ENCODE data around the gene NOVA1.

Gene NOVA1

GRCh38 chr14:26415618-26416123 lies 182.2 kb downstream of the NOVA1 start:
- Histone ChIP-seq H3K36me3 (ENCODE audit: control insufficient read depth, low read length) (no peaks in the 10 kb centered on the region), H3K27me3 (ENCODE audit: control insufficient read depth, low read length) (no peaks in the 10 kb centered on the region), H3K27ac (ENCODE audit: low read depth, low read length) (no peak overlapping the region), H3K79me2 (ENCODE audit: control insufficient read depth, low read length) (no peaks in the 10 kb centered on the region), H3K9me3 (ENCODE audit: control insufficient read depth, insufficient read depth, low read length) (peaks cover 3% of the 10 kb centered on the region; the same call in 1 of the 2 replicates), H3K4me2 (ENCODE audit: low read length) (no peak overlapping the region), H3K4me1 (ENCODE audit: control insufficient read depth, low read length) (no peaks in the 10 kb centered on the region), H3K9me2 (replicated peaks; ENCODE audit: control insufficient read depth, low read length) (no peaks in the 10 kb centered on the region), H4K20me1 (ENCODE audit: control insufficient read depth, insufficient read depth, low read depth, low read length) (no peaks in the 10 kb centered on the region), H3F3A (ENCODE audit: control insufficient read depth, insufficient read depth) (no peaks in the 10 kb centered on the region), H3K4me3 (ENCODE audit: low read length) (no peak overlapping the region)
- TF ChIP-seq EZH2phosphoT487 (IDR thresholded peaks at IDR 0.05; ENCODE audit: borderline replicate concordance, low read length), result no peak
- TF ChIP-seq CTCF (IDR thresholded peaks at IDR 0.05; ENCODE audit: low read depth, low read length, poor library complexity, severe bottlenecking), result no peak

- Histone ChIP-seq H3K4me2 (ENCODE audit: low read length) (no peak overlapping the region), H3K36me3 (ENCODE audit: control insufficient read depth, low read length) (no peaks in the 10 kb centered on the region), H3K9me2 (replicated peaks; ENCODE audit: control insufficient read depth, low read length) (no peaks in the 10 kb centered on the region), H3K79me2 (ENCODE audit: control insufficient read depth, low read length) (no peaks in the 10 kb centered on the region), H3F3A (ENCODE audit: control insufficient read depth, insufficient read depth) (no peaks in the 10 kb centered on the region), H3K4me1 (ENCODE audit: control insufficient read depth, low read length) (no peaks in the 10 kb centered on the region), H4K20me1 (ENCODE audit: control insufficient read depth, insufficient read depth, low read depth, low read length) (no peaks in the 10 kb centered on the region), H3K4me3 (ENCODE audit: low read length) (no peak overlapping the region), H3K9me3 (ENCODE audit: control insufficient read depth, insufficient read depth, low read length) (peaks cover 3% of the 10 kb centered on the region; the same call in 1 of the 2 replicates), H3K27me3 (ENCODE audit: control insufficient read depth, low read length) (no peaks in the 10 kb centered on the region), H3K27ac (ENCODE audit: low read depth, low read length) (no peak overlapping the region)
- no peak for TF ChIP-seq CTCF (IDR thresholded peaks at IDR 0.05; ENCODE audit: low read depth, low read length, poor library complexity, severe bottlenecking)
- no peak for TF ChIP-seq EZH2phosphoT487 (IDR thresholded peaks at IDR 0.05; ENCODE audit: borderline replicate concordance, low read length)
These were observed 182.9 kb downstream of the NOVA1 start for GRCh38 chr14:26414926-26415325.

GRCh38 chr14:26414103-26414502 lies 183.7 kb downstream of the NOVA1 start:
- no peaks in the 10 kb centered on the region for H3K79me2 ChIP-seq (ENCODE audit: control insufficient read depth, low read length)
- H3K4me3 ChIP-seq (ENCODE audit: low read length), result no peak overlapping the region
- no peaks in the 10 kb centered on the region for H3K36me3 ChIP-seq (ENCODE audit: control insufficient read depth, low read length)
- H3K27ac ChIP-seq (ENCODE audit: low read depth, low read length), result no peak overlapping the region
- H4K20me1 ChIP-seq (ENCODE audit: control insufficient read depth, insufficient read depth, low read depth, low read length), result no peaks in the 10 kb centered on the region
- no peaks in the 10 kb centered on the region for H3F3A ChIP-seq (ENCODE audit: control insufficient read depth, insufficient read depth)
- H3K9me2 ChIP-seq (replicated peaks; ENCODE audit: control insufficient read depth, low read length), result no peaks in the 10 kb centered on the region
- no peak for TF ChIP-seq CTCF (IDR thresholded peaks at IDR 0.05; ENCODE audit: low read depth, low read length, poor library complexity, severe bottlenecking)
- TF ChIP-seq EZH2phosphoT487 (IDR thresholded peaks at IDR 0.05; ENCODE audit: borderline replicate concordance, low read length), result no peak
- H3K27me3 ChIP-seq (ENCODE audit: control insufficient read depth, low read length), result no peaks in the 10 kb centered on the region
- H3K4me1 ChIP-seq (ENCODE audit: control insufficient read depth, low read length), result no peaks in the 10 kb centered on the region
- no peak overlapping the region for H3K4me2 ChIP-seq (ENCODE audit: low read length)
- 0 out of 2 replicates have a peak, but pooled peaks cover 3% of the 10 kb centered on the region for H3K9me3 ChIP-seq (ENCODE audit: control insufficient read depth, insufficient read depth, low read length)
